Endodermal cell (in vitro differentiated cells): ENCODE data around the gene KLHDC10. TPM values are rescaled to one million over a fixed set of nuclear protein-coding genes. Genes with fewer than 3 reads are reported as not detected.
"Not testable (repeated sequence)": the region's sequence is repeated elsewhere in the genome, so short reads cannot be mapped to it uniquely, and the experiment has no call there.

Experiments
- DNase-seq: peaks from one replicate; pipeline ENCODE4 v3.0.0-alpha.2; 2017
- H3K27ac ChIP-seq: 2 replicates; pipeline ENCODE4 v1.5.1; 2013; ENCODE audit warnings: mild to moderate bottlenecking, low read depth, low read length, moderate library complexity
- H3K27me3 ChIP-seq: 2 replicates; pipeline ENCODE4 v1.6.1; 2013; ENCODE audit warnings: mild to moderate bottlenecking, low read length, moderate library complexity; ENCODE audit not compliant: insufficient read depth, control insufficient read depth, poor library complexity, severe bottlenecking
- H3K36me3 ChIP-seq: 2 replicates; pipeline ENCODE4 v1.7.0; 2013; ENCODE audit warnings: mild to moderate bottlenecking, low read length, moderate library complexity; ENCODE audit not compliant: control insufficient read depth, insufficient read depth
- H3K4me1 ChIP-seq: one replicate; pipeline ENCODE4 v1.7.0; 2013; ENCODE audit warnings: low read length; ENCODE audit not compliant: control insufficient read depth, insufficient read depth
- H3K4me3 ChIP-seq: 2 replicates; pipeline ENCODE4 v1.5.1; 2013; ENCODE audit warnings: mild to moderate bottlenecking, low read length, moderate library complexity
- H3K9ac ChIP-seq: 2 replicates; pipeline ENCODE4 v1.6.1; 2013; ENCODE audit warnings: mild to moderate bottlenecking, low read length, moderate library complexity; ENCODE audit not compliant: poor library complexity, severe bottlenecking; ENCODE audit errors: extremely low read depth
- H3K9me3 ChIP-seq: 2 replicates; pipeline ENCODE4 v1.6.1; 2013; ENCODE audit warnings: mild to moderate bottlenecking, low read length, moderate library complexity; ENCODE audit not compliant: control insufficient read depth
- H3K27ac Mint-ChIP-seq: 2 replicates; pipeline ENCODE4 v1.8.0; 2020; ENCODE audit warnings: mixed read lengths
- H3K27me3 Mint-ChIP-seq: 2 replicates; pipeline ENCODE4 v1.8.0; 2021; ENCODE audit warnings: mild to moderate bottlenecking, mixed read lengths; ENCODE audit not compliant: insufficient read depth
- H3K36me3 Mint-ChIP-seq: 2 replicates; pipeline ENCODE4 v1.8.0; 2020; ENCODE audit warnings: low read depth, mixed read lengths
- H3K4me1 Mint-ChIP-seq: 2 replicates; pipeline ENCODE4 v1.8.0; 2020; ENCODE audit warnings: mixed read lengths
- H3K4me3 Mint-ChIP-seq: 2 replicates; pipeline ENCODE4 v1.8.0; 2020; ENCODE audit warnings: mild to moderate bottlenecking, moderate library complexity, mixed read lengths
- H3K9me3 Mint-ChIP-seq: 2 replicates; pipeline ENCODE4 v1.8.0; 2020; ENCODE audit warnings: mild to moderate bottlenecking, mixed read lengths
- CTCF ChIP-seq: fragments of 200-600 bp; sonication (generic); conservative IDR thresholded peaks from 2 replicates; pipeline ENCODE4 v1.5.0; 2021; ENCODE audit warnings: antibody characterized with exemption, mild to moderate bottlenecking
- WGBS, 2 experiments: methylation state at CpG; one replicate each; pipeline versions ENCODE4 v1.1.5 to v1.1.7; 2013; ENCODE audit warnings: missing lambda C conversion rate in 2 of 2, mixed read lengths in 1 of 2; ENCODE audit not compliant: insufficient coverage in 1 of 2, insufficient read length in 1 of 2; 5-methylcytosine and 5-hydroxymethylcytosine counted together
- total RNA-seq, 2 donors: library from RNA; stranded (reverse); fragmentation: NEBNext Ultra II Directional in 1 of 2; extraction: Animal tissue kit (Norgen Biotek cat#: 25700) in 1 of 2; gene quantifications; 2 replicates in 1 of 2; 3 replicates in 1 of 2; pipeline ENCODE4 v1.2.1, GENCODE V29; 2021

KLHDC10 gene
- total RNA-seq, 2 donors from 2014 or later, result 20.6 to 22.2 TPM

DNA sequence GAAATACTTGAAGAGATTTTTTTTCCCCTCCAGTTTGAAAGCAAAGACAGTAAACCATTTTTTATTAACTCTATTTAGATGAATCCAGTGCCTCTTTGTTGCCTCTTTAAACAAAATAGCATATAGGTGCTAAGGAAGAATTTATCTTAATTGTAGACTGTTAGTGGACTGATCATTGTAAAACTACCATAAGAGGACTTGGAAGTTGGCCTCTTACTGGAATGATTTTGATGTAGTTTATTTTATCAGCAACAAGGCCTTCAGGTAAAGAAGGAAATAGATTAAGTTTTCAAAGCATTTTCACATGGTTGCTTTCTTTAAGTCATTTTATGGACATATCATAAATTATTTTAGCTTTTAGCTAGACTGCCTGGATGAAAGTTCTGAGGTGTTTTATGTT lies 53.2 kb downstream of the KLHDC10 start:
- Histone ChIP-seq H3K27ac (no peak overlapping the region), H3K9ac (no peak overlapping the region), H3K4me3 (no peak overlapping the region), H3K36me3 (peaks cover 54% of the 10 kb centered on the region), H3K27me3 (no peaks in the 10 kb centered on the region), H3K4me1 (peaks cover 7% of the 10 kb centered on the region), H3K9me3 (no peaks in the 10 kb centered on the region)
- Mint-ChIP-seq H3K36me3 (peaks cover 38% of the 10 kb centered on the region), H3K4me1 (peaks cover 5% of the 10 kb centered on the region), H3K9me3 (no peaks in the 10 kb centered on the region), H3K4me3 (no peak overlapping the region), H3K27me3 (no peaks in the 10 kb centered on the region), H3K27ac (no peak overlapping the region)
- DNase-seq, result no peak
- no peak for TF ChIP-seq CTCF

DNA sequence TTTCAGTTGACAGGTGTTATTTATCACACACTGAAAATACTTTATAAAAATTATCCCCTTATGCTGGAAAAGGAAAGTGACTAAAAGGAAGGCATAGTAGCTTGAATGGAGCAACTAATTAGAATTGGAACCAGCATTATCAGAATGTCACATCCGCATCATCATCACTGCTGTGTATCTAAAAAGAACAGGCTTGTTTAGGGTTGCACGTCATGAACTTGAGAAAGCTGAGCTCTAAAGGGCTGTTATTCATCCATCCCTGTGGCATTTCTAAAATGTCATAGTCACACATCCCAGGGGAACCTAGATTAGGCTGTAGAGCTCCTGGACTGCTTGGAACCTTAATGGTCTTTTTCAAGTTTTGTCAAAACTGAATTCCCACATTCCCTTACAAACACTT lies 54.4 kb downstream of the KLHDC10 start:
- Histone ChIP-seq H3K9ac (no peak overlapping the region), H3K9me3 (no peaks in the 10 kb centered on the region), H3K36me3 (peaks cover 64% of the 10 kb centered on the region), H3K4me1 (peaks cover 7% of the 10 kb centered on the region), H3K4me3 (no peak overlapping the region), H3K27ac (no peak overlapping the region), H3K27me3 (no peaks in the 10 kb centered on the region)
- Mint-ChIP-seq H3K27ac (no peak overlapping the region), H3K36me3 (peaks cover 45% of the 10 kb centered on the region), H3K4me3 (no peak overlapping the region), H3K4me1 (peaks cover 5% of the 10 kb centered on the region), H3K9me3 (no peaks in the 10 kb centered on the region), H3K27me3 (no peaks in the 10 kb centered on the region)
- TF ChIP-seq CTCF, result no peak
- 98 to 100% methylated on average over 2 of the region's 2 CpGs for WGBS, 2 experiments
- no peak for DNase-seq

GRCh38 chr7:130126840-130127239 lies 56.5 kb downstream of the KLHDC10 start:
- H3K27ac Mint-ChIP-seq, H3K4me1 Mint-ChIP-seq, H3K27me3 Mint-ChIP-seq, H3K4me1 ChIP-seq, H3K9me3 ChIP-seq, H3K27me3 ChIP-seq, H3K9me3 Mint-ChIP-seq, H3K4me3 ChIP-seq, H3K9ac ChIP-seq, DNase-seq, H3K27ac ChIP-seq, H3K4me3 Mint-ChIP-seq: not testable (repeated sequence)
- H3K36me3 ChIP-seq, result peaks cover 68% of the 10 kb centered on the region
- 67 to 96% methylated on average over 1 to 3 of the region's 3 CpGs for WGBS, 2 experiments
- peaks cover 53% of the 10 kb centered on the region for H3K36me3 Mint-ChIP-seq

DNA sequence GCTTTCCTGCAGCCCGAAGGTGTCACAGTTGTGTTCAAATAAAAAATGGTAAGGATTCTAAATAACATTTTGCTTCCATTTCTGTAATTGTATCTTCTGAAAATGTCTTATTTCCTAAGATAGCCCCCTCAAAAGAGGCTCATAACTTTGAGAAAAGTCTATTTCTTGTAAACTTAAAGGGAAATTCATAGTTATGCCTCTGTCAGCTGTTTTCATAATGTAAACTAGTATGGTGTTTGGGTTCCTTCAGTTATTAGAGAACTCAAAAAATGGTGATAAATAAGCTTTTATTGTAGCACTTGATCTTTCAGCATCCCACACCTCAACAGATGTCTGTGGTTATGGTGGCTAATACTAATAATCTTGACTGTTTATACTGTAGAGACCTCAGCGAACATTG lies 57.1 kb downstream of the KLHDC10 start:
- no peaks in the 10 kb centered on the region for H3K27me3 Mint-ChIP-seq
- no peak overlapping the region for H3K4me3 Mint-ChIP-seq
- WGBS, 2 experiments, result 100% methylated on average over 2 of the region's 2 CpGs; no CpG with 5 or more reads in 1 of the 2 experiments
- no peak for TF ChIP-seq CTCF
- H3K9me3 ChIP-seq, result no peaks in the 10 kb centered on the region
- DNase-seq, result no peak
- H3K4me3 ChIP-seq, result no peak overlapping the region
- H3K4me1 Mint-ChIP-seq, result no peaks in the 10 kb centered on the region
- H3K36me3 ChIP-seq, result peaks cover 63% of the 10 kb centered on the region
- no peak overlapping the region for H3K27ac ChIP-seq
- no peaks in the 10 kb centered on the region for H3K4me1 ChIP-seq
- no peaks in the 10 kb centered on the region for H3K9me3 Mint-ChIP-seq
- no peak overlapping the region for H3K27ac Mint-ChIP-seq
- H3K9ac ChIP-seq, result no peak overlapping the region
- H3K27me3 ChIP-seq, result no peaks in the 10 kb centered on the region
- H3K36me3 Mint-ChIP-seq, result peaks cover 48% of the 10 kb centered on the region
